ENCODE data around the gene MINAR2.

Gene MINAR2

DNA sequence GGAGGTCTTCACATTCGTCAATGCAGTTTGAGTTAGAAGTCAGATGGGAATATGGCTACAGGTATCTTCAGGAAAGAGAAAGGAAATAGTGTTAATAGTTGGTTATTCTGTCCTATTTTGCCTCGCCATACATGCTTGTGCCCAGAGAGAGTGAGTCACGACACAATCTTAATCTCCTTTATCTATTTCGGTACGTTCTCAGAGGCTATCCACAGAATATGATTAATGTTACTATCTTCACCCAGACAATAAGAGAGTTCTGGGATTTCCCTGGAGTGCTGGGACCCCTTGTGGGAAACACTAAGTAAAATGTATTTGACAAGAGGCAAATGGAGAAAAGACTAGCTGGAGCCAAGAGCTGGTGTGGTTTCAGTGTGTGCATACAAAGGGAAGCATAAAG lies 25.5 kb downstream of the MINAR2 start:
- no peak for DNase-seq

DNA sequence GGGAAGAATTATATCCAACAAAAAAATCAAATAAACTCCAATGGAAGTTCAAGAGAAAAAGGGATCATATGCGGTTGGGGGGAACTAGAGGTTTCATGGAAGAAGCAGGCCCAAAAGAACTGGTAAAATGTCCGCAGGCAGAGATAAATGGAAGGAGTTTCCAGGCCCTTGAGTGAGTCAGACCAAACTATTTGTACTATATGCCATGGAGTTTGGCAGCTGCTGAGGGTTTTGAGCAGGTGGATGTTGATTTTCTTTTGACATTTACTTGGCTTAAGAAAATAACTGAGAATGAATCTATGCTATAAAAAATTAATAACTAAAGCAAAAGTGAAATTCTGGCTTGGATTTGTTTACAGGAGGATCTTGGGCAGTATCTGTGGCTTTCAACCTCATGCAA lies 33.7 kb downstream of the MINAR2 start:
- DNase-seq = no peak

DNA sequence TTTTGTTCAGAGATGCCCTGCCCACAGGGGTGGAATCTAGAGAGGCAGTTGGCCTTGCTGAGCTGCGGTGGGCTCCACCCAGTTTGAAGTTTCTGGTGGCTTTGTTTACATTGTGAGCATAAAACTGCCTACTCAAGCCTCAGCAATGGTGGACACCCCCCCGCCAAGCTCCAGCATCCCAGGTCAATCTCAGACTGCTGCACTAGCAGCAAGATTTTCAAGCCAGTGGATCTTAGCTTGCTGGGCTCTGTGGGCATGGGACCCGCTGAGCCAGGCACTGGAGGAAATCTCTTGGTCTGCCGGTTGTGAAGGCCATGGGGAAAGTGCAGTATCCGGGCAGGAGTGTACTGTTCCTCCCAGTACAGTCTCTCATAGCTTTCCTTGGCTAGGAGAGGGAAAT lies 55.5 kb downstream of the MINAR2 start:
- DNase-seq = no peak

DNA sequence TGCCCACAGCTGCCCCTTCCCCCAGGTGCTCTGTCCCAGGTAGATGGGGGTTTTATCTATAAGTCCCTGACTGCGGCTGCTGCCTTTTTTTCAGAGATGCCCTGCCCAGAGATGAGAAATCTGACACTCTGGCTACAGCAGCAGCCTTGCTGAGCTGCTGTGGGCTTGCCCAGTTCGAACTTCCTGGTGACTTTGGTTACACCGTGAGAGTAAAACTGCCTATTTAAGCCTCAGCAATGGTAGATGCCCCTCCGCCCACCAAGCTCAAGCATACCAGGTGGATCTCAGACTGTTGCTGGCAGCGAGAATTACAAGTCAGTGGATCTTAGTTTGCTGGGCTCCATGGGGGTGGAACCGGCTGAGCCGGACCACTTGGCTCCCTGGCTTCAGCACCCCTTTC lies 56.8 kb downstream of the MINAR2 start:
- DNase-seq = no peak

DNA sequence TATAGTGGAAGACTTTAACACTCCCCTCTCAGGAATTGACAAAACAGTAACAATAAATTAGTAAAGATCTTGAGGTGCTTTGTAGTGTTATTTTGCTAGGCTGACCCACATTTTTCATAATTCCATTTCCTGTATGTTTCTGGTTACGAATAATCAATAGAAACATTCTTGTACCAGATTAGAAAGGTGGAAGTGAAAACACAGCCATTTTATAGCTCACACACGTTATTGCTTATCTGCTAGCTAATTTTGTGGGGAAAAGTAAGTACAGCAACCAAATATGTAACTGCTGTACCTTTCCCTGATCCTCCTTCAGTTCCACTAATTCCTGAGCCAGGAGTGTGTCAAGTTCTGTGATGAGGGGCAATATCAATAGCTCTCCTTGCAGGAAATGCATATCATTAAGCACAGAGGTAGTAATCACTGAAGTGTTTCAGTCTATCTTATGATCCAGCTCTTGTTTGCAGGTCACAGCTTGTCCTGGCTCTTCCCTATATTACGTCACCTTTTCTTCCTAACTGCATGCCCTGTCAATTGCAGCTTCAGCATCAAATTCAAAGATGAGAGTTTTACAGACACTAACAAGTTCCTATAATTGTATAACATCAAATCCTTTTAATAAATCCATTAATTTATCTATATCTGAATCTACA lies 59.4 kb downstream of the MINAR2 start:
- no peak for DNase-seq

Data from SHP77 treated with DMSO at 0.1 percent for 48 hours (cell line).